Endothelial cell of umbilical vein (primary cell): ENCODE results near the gene OR10H4. TPM values are rescaled to one million over a fixed set of nuclear protein-coding genes. Genes with fewer than 3 reads are reported as not detected.

ENCODE experiments used
- BruUV-seq: library from RNA; stranded (reverse); fragments of 400-500 nt; replicated peaks from 2 replicates; lab custom pipeline; 2021; lab: Mats Ljungman, UMichigan
- CTCF ChIA-PET: fragments of 300-600, 350-600 bp; sonication (Branson Sonifier 250); formaldehyde crosslinking; loops from one replicate; lab custom pipeline; 2021; ENCODE audit warnings: antibody characterized with exemption, inconsistent platforms; lab: Charles Lee
- POLR2A ChIA-PET: fragments of 300-600, 350-600 bp; sonication (Branson Sonifier 250); formaldehyde crosslinking; loops from one replicate; lab custom pipeline; 2021; ENCODE audit warnings: antibody characterized with exemption, inconsistent platforms; lab: Charles Lee
- DNase-seq: peaks from one replicate; pipeline ENCODE4 v3.0.0-alpha.2; 2011; ENCODE audit warnings: low read depth, low spot score
- FAIRE-seq: peaks from 2 replicates; lab custom pipeline; 2011; peaks lifted over from hg19 to GRCh38; lab: Jason Lieb, UNC
- H2AFZ ChIP-seq: 2 replicates; pipeline ENCODE4 v1.6.0; 2012; ENCODE audit warnings: low read depth, low read length, control low read depth, inconsistent platforms
- H3K27ac ChIP-seq: 2 replicates; pipeline ENCODE4 v1.5.1; 2011; ENCODE audit warnings: low read depth, mild to moderate bottlenecking, control low read depth, low read length, moderate library complexity; ENCODE audit not compliant: insufficient read depth
- H3K27me3 ChIP-seq, 2 experiments: 2 replicates each; pipeline versions ENCODE4 v1.6.0 to v1.6.1; 2011; ENCODE audit warnings: low read length in 2 of 2, mixed read lengths in 1 of 2; ENCODE audit not compliant: control insufficient read depth in 2 of 2, insufficient read depth in 2 of 2
- H3K36me3 ChIP-seq, 2 experiments: 2 replicates in 1 of 2; 3 replicates in 1 of 2; pipeline ENCODE4 v1.5.1; 2011; ENCODE audit warnings: low read length in 2 of 2, mild to moderate bottlenecking in 1 of 2, moderate library complexity in 1 of 2; ENCODE audit not compliant: control insufficient read depth in 2 of 2, insufficient read depth in 2 of 2; ENCODE audit errors: extremely low read depth in 1 of 2
- H3K4me1 ChIP-seq: 3 replicates; pipeline ENCODE4 v1.5.1; 2011; ENCODE audit warnings: mild to moderate bottlenecking, low read length; ENCODE audit not compliant: control insufficient read depth, insufficient read depth; ENCODE audit errors: extremely low read depth
- H3K4me2 ChIP-seq: 2 replicates; pipeline ENCODE4 v1.6.1; 2011; ENCODE audit warnings: low read length, control low read depth, mixed read lengths; ENCODE audit not compliant: insufficient read depth
- H3K4me3 ChIP-seq, 3 experiments: fragments of 200-600 bp in 1 of 3; sonication (generic), shearing (Covaris generic) in 1 of 3; replicated peaks in 1 of 3; 2 replicates each; pipeline ENCODE4 v1.5.1; 2011 to 2016; ENCODE audit warnings: control low read depth in 3 of 3, low read length in 3 of 3, mild to moderate bottlenecking in 2 of 3, inconsistent platforms in 1 of 3, low read depth in 1 of 3, moderate library complexity in 1 of 3; ENCODE audit not compliant: insufficient read depth in 1 of 3
- H3K79me2 ChIP-seq: 2 replicates; pipeline ENCODE4 v1.6.0; 2012; ENCODE audit warnings: low read length, inconsistent platforms; ENCODE audit not compliant: control insufficient read depth, insufficient read depth
- H3K9ac ChIP-seq: replicated peaks from 2 replicates; pipeline ENCODE3; 2011; ENCODE audit warnings: low read length, control low read depth; ENCODE audit not compliant: insufficient read depth; ENCODE audit errors: extremely low read depth
- H3K9me1 ChIP-seq: replicated peaks from 3 replicates; pipeline ENCODE4 v1.6.0; 2011; ENCODE audit warnings: mild to moderate bottlenecking, low read length; ENCODE audit not compliant: control insufficient read depth, insufficient read depth; ENCODE audit errors: extremely low read depth
- H3K9me3 ChIP-seq: replicated peaks from 2 replicates; pipeline ENCODE4 v1.5.1; 2012; ENCODE audit warnings: low read length, inconsistent platforms; ENCODE audit not compliant: control insufficient read depth, insufficient read depth
- H4K20me1 ChIP-seq: replicated peaks from 2 replicates; pipeline ENCODE3; 2011; ENCODE audit warnings: mild to moderate bottlenecking, low read length; ENCODE audit not compliant: control insufficient read depth, insufficient read depth; ENCODE audit errors: extremely low read depth
- EZH2 ChIP-seq: IDR thresholded peaks from 2 replicates; pipeline ENCODE4 v1.6.1; 2012; ENCODE audit warnings: borderline replicate concordance, low read depth, mild to moderate bottlenecking, moderate library complexity, low read length, inconsistent platforms; ENCODE audit not compliant: severe bottlenecking
- FOS ChIP-seq: IDR thresholded peaks from 2 replicates; pipeline ENCODE4 v1.6.1; 2011; ENCODE audit warnings: mild to moderate bottlenecking, low read length, moderate library complexity, borderline replicate concordance; ENCODE audit not compliant: insufficient read depth
- GATA2 ChIP-seq: IDR thresholded peaks from 2 replicates; pipeline ENCODE4 v1.7.0; 2011; ENCODE audit warnings: low read depth, mild to moderate bottlenecking, moderate library complexity, mixed read lengths, low read length; ENCODE audit not compliant: insufficient read length, insufficient read depth
- JUN ChIP-seq: IDR thresholded peaks from 2 replicates; pipeline ENCODE4 v1.6.1; 2011; ENCODE audit warnings: borderline replicate concordance, low read depth; ENCODE audit not compliant: insufficient read length, insufficient read depth
- MYC ChIP-seq: IDR thresholded peaks from one replicate; pipeline ENCODE4 v1.6.1; 2011; ENCODE audit warnings: mild to moderate bottlenecking, low read depth, low read length
- POLR2A ChIP-seq: IDR thresholded peaks from 2 replicates; pipeline ENCODE4 v1.6.1; 2012; ENCODE audit warnings: low read depth, mild to moderate bottlenecking, control low read depth, low read length
- POLR2AphosphoS5 ChIP-seq: IDR thresholded peaks from 2 replicates; pipeline ENCODE4 v1.6.1; 2012; ENCODE audit warnings: low read depth, mild to moderate bottlenecking, control low read depth, low read length, moderate library complexity; ENCODE audit not compliant: insufficient read depth
- dilution Hi-C: fragments of 300-500 bp; cut with MboI; formaldehyde crosslinking; loops from one replicate; pipeline ENCODE4 v1.15.0; 2019; ENCODE audit warnings: low sequenced_read_pairs; ENCODE audit not compliant: extremely low pct_ligation_motif_present
- intact Hi-C: fragments of 100-400 bp; cut with micrococcal nuclease; formaldehyde crosslinking; loops from one replicate; pipeline ENCODE4 v1.10.0; 2022
- polyA plus RNA-seq, 4 experiments: library from polyadenylated mRNA; depleted of rRNA in 3 of 4; stranded (reverse) in 3 of 4; unstranded in 1 of 4; fragments of >200 nt; gene quantifications; 2 replicates each; pipeline versions ENCODE4 v1.2.1 to v1.2.3, GENCODE V29; 2011 to 2012; ENCODE audit warnings: missing spikeins in 1 of 4
- total RNA-seq: library from RNA; stranded (reverse); gene quantifications from 2 replicates; pipeline ENCODE4 v1.2.3, GENCODE V29; 2021
- TF ChIP-seq, protein P1 (sequence below), 2 donors: IDR thresholded peaks; 1 replicate in 1 of 2; 2 replicates in 1 of 2; pipeline ENCODE4 v1.5.1; 2011; ENCODE audit warnings: low read length in 2 of 2, mild to moderate bottlenecking in 2 of 2, moderate library complexity in 2 of 2, control low read depth in 1 of 2, inconsistent platforms in 1 of 2, low read depth in 1 of 2; ENCODE audit not compliant: insufficient read depth in 1 of 2; ENCODE audit errors: extremely low read depth in 1 of 2
- TF ChIP-seq, protein P2 (sequence below): IDR thresholded peaks from 2 replicates; pipeline ENCODE4 v1.6.1; 2011; ENCODE audit not compliant: insufficient read depth, insufficient read length

Gene OR10H4
- total and polyA plus RNA-seq, 2 donors (not counting 3 experiments of a cell fraction or from before 2014, with no cell fraction given) = not detected

DNA sequence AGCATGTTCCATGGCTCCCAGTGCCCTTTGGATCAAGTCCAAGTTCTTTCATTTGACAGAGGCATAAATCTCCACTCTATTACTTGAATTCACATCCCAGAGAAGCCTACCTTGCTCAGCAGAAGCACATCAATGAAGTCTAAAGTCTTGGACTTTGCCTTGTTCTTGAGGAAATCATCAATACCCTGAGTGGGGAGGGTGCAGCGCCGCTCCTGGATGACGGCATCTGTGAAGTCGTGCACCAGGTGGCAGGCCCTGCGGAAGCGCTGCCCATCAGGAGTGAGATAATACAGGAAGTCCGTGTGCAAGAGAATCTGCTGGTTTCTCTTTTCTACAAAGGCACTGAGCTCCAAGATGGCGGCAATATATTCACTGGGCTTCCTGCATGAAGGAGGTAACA, 25.1 kb upstream of the OR10H4 start:
- H3K9me3 ChIP-seq = no peaks in the 10 kb centered on the region
- intact Hi-C loops = no loop called here
- FAIRE-seq = no peak
- H3K9me1 ChIP-seq = no peaks in the 10 kb centered on the region
- H2AFZ ChIP-seq = no peak overlapping the region
- no peaks in the 10 kb centered on the region for H3K27me3 ChIP-seq
- H3K4me3 ChIP-seq = no peak overlapping the region
- no peaks in the 10 kb centered on the region for H4K20me1 ChIP-seq
- H3K9ac ChIP-seq = no peak overlapping the region
- H3K79me2 ChIP-seq = no peaks in the 10 kb centered on the region
- BruUV-seq = no TSS peak
- H3K36me3 ChIP-seq = no peaks in the 10 kb centered on the region
- dilution Hi-C loops = no loop called here
- DNase-seq = no peak
- H3K4me1 ChIP-seq = no peaks in the 10 kb centered on the region
- POLR2A ChIA-PET = no interaction called here
- H3K27ac ChIP-seq = no peak overlapping the region
- no peak overlapping the region for H3K4me2 ChIP-seq
- TF ChIP-seq FOS (no peak), MYC (no peak), POLR2AphosphoS5 (no peak), JUN (no peak), POLR2A (no peak), EZH2 (no peak), GATA2 (no peak)
- TF ChIP-seq, protein P1, sequence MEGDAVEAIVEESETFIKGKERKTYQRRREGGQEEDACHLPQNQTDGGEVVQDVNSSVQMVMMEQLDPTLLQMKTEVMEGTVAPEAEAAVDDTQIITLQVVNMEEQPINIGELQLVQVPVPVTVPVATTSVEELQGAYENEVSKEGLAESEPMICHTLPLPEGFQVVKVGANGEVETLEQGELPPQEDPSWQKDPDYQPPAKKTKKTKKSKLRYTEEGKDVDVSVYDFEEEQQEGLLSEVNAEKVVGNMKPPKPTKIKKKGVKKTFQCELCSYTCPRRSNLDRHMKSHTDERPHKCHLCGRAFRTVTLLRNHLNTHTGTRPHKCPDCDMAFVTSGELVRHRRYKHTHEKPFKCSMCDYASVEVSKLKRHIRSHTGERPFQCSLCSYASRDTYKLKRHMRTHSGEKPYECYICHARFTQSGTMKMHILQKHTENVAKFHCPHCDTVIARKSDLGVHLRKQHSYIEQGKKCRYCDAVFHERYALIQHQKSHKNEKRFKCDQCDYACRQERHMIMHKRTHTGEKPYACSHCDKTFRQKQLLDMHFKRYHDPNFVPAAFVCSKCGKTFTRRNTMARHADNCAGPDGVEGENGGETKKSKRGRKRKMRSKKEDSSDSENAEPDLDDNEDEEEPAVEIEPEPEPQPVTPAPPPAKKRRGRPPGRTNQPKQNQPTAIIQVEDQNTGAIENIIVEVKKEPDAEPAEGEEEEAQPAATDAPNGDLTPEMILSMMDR (IDR thresholded peaks at IDR 0.05; ENCODE audit: extremely low read depth in 1 of 2, insufficient read depth in 1 of 2, low read depth in 1 of 2, low read length in 2 of 2) = no peak
- TF ChIP-seq, protein P2, sequence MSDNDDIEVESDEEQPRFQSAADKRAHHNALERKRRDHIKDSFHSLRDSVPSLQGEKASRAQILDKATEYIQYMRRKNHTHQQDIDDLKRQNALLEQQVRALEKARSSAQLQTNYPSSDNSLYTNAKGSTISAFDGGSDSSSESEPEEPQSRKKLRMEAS = no peak
- CTCF ChIA-PET = no interaction called here
